HEK293 (cell line): ENCODE data around the gene ABR.
A peak's percentile ranks its signal among the peaks of the same experiment; 100 is the strongest.

Source experiments
- CTCF ChIA-PET: fragments of 350-600 bp; formaldehyde crosslinking; extraction: SDS; loops from one replicate; lab custom pipeline; 2021; ENCODE audit warnings: antibody characterized with exemption; lab: Yijun Ruan, JAX
- POLR2A ChIA-PET: fragments of 300-600 bp; formaldehyde crosslinking; extraction: SDS; loops from one replicate; lab custom pipeline; 2020; ENCODE audit warnings: antibody characterized with exemption, inconsistent platforms; lab: Yijun Ruan, JAX
- H3K27ac ChIP-seq: fragments of 200-500 bp; sonication (Bioruptor generic); 2 replicates; pipeline ENCODE4 v1.5.1; 2014; ENCODE audit warnings: low read depth, low read length, control low read depth, inconsistent platforms; ENCODE audit errors: extremely low read depth
- H3K36me3 ChIP-seq, 2 experiments: fragments of 200-500 bp in 1 of 2; sonication (Bioruptor generic) in 1 of 2; 1 replicate in 1 of 2; 2 replicates in 1 of 2; pipeline ENCODE4 v1.5.1; 2014 to 2017; ENCODE audit warnings: inconsistent platforms in 2 of 2, low read length in 2 of 2; ENCODE audit not compliant: control insufficient read depth in 2 of 2, insufficient read depth in 1 of 2
- H3K4me1 ChIP-seq: fragments of 200-500 bp; sonication (Bioruptor generic); 2 replicates; pipeline ENCODE4 v1.5.1; 2014; ENCODE audit warnings: mild to moderate bottlenecking, low read length, inconsistent platforms; ENCODE audit not compliant: control insufficient read depth, insufficient read depth
- H3K4me3 ChIP-seq: 2 replicates; pipeline ENCODE4 v1.5.1; 2011; ENCODE audit warnings: low read depth, mild to moderate bottlenecking, control low read depth, low read length, moderate library complexity
- H3K9me3 ChIP-seq: fragments of 200-500 bp; sonication (Bioruptor generic); 2 replicates; pipeline ENCODE4 v1.5.1; 2014; ENCODE audit warnings: low read depth, low read length, inconsistent platforms; ENCODE audit not compliant: control insufficient read depth, insufficient read depth
- BCL11A ChIP-seq: fragments of 450-650 bp; formaldehyde crosslinking; IDR thresholded peaks from 2 replicates; pipeline ENCODE4 v1.5.1; 2016; ENCODE audit warnings: low read depth, missing biosample characterization, missing genetic modification characterization
- EGR2 ChIP-seq: fragments of 450-650 bp; formaldehyde crosslinking; IDR thresholded peaks from 2 replicates; pipeline ENCODE4 v1.5.1; 2016; ENCODE audit warnings: low read depth, missing biosample characterization, missing genetic modification characterization
- FEZF1 ChIP-seq: fragments of 450-650 bp; formaldehyde crosslinking; IDR thresholded peaks from 2 replicates; pipeline ENCODE4 v1.5.1; 2016; ENCODE audit warnings: missing biosample characterization, missing genetic modification characterization
- GLI2 ChIP-seq: fragments of 450-650 bp; formaldehyde crosslinking; IDR thresholded peaks from 2 replicates; pipeline ENCODE4; 2017; ENCODE audit warnings: missing biosample characterization, missing genetic modification characterization, low read depth, borderline replicate concordance
- KLF10 ChIP-seq: fragments of 450-650 bp; IDR thresholded peaks from 2 replicates; pipeline ENCODE4 v1.5.1; 2018; ENCODE audit warnings: missing biosample characterization, mild to moderate bottlenecking, missing genetic modification characterization
- KLF7 ChIP-seq: fragments of 450-650 bp; formaldehyde crosslinking; IDR thresholded peaks from 2 replicates; pipeline ENCODE4 v1.5.1; 2016; ENCODE audit warnings: missing biosample characterization, missing genetic modification characterization, borderline replicate concordance
- SETDB1 ChIP-seq: IDR thresholded peaks from one replicate; pipeline ENCODE4 v1.6.1; 2017; ENCODE audit warnings: mild to moderate bottlenecking, low read length, moderate library complexity, mixed read lengths; ENCODE audit not compliant: insufficient read length
- SP3 ChIP-seq: fragments of 450-650 bp; formaldehyde crosslinking; IDR thresholded peaks from 2 replicates; pipeline ENCODE4 v1.5.1; 2016; ENCODE audit warnings: missing biosample characterization, missing genetic modification characterization
- ZNF10 ChIP-seq: fragments of 450-650 bp; formaldehyde crosslinking; IDR thresholded peaks from 2 replicates; pipeline ENCODE4 v1.5.1; 2017; ENCODE audit warnings: missing biosample characterization, missing genetic modification characterization
- ZNF366 ChIP-seq: fragments of 450-650 bp; formaldehyde crosslinking; conservative IDR thresholded peaks from 2 replicates; pipeline ENCODE4 v1.5.1; 2016; ENCODE audit warnings: missing biosample characterization, missing genetic modification characterization
- ZNF558 ChIP-seq: fragments of 450-650 bp; formaldehyde crosslinking; IDR thresholded peaks from 2 replicates; pipeline ENCODE4 v1.5.1; 2016; ENCODE audit warnings: missing biosample characterization, missing genetic modification characterization
- ZNF580 ChIP-seq: fragments of 450-650 bp; formaldehyde crosslinking; IDR thresholded peaks from 2 replicates; pipeline ENCODE4 v1.5.1; 2016; ENCODE audit warnings: missing biosample characterization, missing genetic modification characterization
- ZNF600 ChIP-seq: fragments of 450-650 bp; formaldehyde crosslinking; IDR thresholded peaks from 2 replicates; pipeline ENCODE4 v1.5.1; 2016; ENCODE audit warnings: missing biosample characterization, missing genetic modification characterization
- ZNF76 ChIP-seq: fragments of 450-650 bp; formaldehyde crosslinking; IDR thresholded peaks from 2 replicates; pipeline ENCODE4; 2016; ENCODE audit warnings: low read depth, missing biosample characterization, missing genetic modification characterization, borderline replicate concordance
- ZNF785 ChIP-seq: fragments of 450-650 bp; formaldehyde crosslinking; IDR thresholded peaks from 2 replicates; pipeline ENCODE4 v1.5.1; 2016; ENCODE audit warnings: missing biosample characterization, missing genetic modification characterization
- ZNF837 ChIP-seq: fragments of 450-650 bp; formaldehyde crosslinking; IDR thresholded peaks from 2 replicates; pipeline ENCODE4 v1.5.1; 2016; ENCODE audit warnings: missing biosample characterization, missing genetic modification characterization
- ZSCAN4 ChIP-seq: fragments of 450-650 bp; formaldehyde crosslinking; IDR thresholded peaks from 2 replicates; pipeline ENCODE4 v1.5.1; 2017; ENCODE audit warnings: missing biosample characterization, missing genetic modification characterization
- TF ChIP-seq, protein P1 (sequence below): fragments of 450-650 bp; formaldehyde crosslinking; IDR thresholded peaks from 2 replicates; pipeline ENCODE4 v1.5.1; 2016; ENCODE audit warnings: missing biosample characterization, missing genetic modification characterization
- TF ChIP-seq, protein P2 (sequence below): fragments of 450-650 bp; formaldehyde crosslinking; IDR thresholded peaks from 2 replicates; pipeline ENCODE4 v1.5.0; 2017; ENCODE audit warnings: missing biosample characterization, missing genetic modification characterization, borderline replicate concordance

The ABR gene

DNA sequence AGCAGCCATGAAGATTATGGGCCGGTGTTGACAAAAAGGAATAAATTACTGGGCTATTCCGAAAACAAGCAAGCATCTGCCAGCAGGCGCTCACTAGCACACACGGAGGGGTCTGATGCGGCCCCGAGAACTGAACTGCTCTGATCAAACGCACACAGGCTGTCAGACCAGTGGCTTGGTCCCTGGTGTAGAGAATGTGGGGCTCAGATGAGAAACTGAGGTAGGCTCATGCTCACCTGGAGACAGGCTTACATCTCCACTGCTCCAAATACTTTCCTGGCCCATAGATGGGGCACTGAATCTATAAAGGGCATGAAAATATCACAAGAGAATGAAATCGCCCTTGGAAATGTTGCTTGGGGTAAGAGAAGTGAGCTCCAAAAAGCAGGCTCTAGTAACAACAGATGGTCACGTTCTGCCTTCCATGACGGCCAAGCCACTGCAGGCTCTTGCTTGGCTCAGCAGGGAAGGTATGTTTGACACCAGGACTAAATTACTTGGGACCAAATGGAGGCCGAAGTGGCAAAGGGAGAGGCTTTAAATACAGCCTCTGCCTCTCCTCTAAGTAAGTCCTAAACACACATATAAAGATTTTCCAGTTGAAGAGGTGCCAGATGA lies 5.4 kb downstream of the ABR start:
- Histone ChIP-seq H3K4me3 (no peak overlapping the region), H3K9me3 (no peaks in the 10 kb centered on the region), H3K4me1 (peaks cover 19% of the 10 kb centered on the region), H3K27ac (no peak overlapping the region), H3K36me3 (peaks cover 0 to 7% of the 10 kb centered on the region in 2 experiments; a peak in 1 of 3 replicates)
- TF ChIP-seq ZNF600 (tag by site-specific recombination) (peak; percentile 44; the same call in 1 of the 2 replicates), ZNF580 (no peak), BCL11A (tag by site-specific recombination) (no peak)
- POLR2A ChIA-PET, result no interaction called here
- CTCF ChIA-PET, result interaction anchor here (0.7 kb wide), 1 partner anchor 27 kb away, joined by 3 read pairs; no protein-coding TSS in a partner anchor

DNA sequence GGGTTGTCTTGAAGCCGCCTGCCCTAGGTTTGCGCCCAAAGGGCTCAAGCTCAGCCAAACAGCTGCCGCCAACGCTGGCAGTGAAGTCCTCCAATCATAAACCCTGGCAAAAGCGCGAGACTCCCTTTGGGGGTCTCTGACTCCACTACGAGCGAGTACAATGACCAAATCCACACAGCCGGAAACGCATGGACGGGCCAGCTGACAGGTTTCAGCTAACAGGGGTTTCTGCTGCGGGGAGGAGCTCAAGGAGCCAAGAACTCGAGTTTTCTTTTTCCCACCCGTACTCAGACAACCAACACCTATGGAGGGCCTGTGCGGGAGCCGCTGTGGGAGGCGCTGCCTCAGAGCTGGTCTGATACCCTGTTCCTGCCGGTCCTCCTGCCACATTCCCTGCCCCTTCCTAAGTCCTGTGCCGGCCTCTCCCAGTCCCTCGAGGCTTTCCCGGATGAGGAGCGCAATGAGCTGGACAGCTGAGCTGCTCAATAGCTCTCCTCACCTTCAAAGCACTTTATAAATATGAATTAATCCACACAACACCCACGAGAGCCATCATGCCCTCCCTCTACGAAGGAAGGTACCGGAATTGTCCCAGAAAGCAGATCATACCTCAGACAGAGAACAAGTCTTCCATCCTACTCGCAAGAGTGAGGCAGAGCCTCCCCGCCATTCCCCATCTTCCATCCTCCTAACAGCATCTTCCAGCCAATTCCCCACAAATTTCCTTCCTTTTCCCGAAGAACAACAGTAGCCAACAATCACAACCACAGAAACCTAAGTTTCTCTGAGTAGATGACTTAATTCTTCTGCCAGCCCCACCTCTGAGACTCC lies 6.1 kb downstream of the ABR start:
- peaks cover 17% of the 10 kb centered on the region for H3K4me1 ChIP-seq
- POLR2A ChIA-PET, result interaction anchor here (0.5 kb wide), 1 partner anchor 12 kb away, joined by 7 read pairs; no protein-coding TSS in a partner anchor

GRCh38 chr17:1171953-1172352 lies 7.8 kb downstream of the ABR start:
- TF ChIP-seq ZNF837 (no peak), KLF7 (no peak), SP3 (tag by site-specific recombination) (no peak), SETDB1 (no peak), FEZF1 (tag by site-specific recombination) (no peak), ZSCAN4 (tag by site-specific recombination) (no peak), ZNF558 (tag by site-specific recombination) (no peak), KLF10 (tag by site-specific recombination) (no peak), GLI2 (tag by site-specific recombination) (no peak), EGR2 (tag by site-specific recombination) (no peak), ZNF76 (tag by site-specific recombination) (no peak), ZNF785 (no peak), ZNF366 (tag by site-specific recombination) (no peak)
- TF ChIP-seq, protein P1, sequence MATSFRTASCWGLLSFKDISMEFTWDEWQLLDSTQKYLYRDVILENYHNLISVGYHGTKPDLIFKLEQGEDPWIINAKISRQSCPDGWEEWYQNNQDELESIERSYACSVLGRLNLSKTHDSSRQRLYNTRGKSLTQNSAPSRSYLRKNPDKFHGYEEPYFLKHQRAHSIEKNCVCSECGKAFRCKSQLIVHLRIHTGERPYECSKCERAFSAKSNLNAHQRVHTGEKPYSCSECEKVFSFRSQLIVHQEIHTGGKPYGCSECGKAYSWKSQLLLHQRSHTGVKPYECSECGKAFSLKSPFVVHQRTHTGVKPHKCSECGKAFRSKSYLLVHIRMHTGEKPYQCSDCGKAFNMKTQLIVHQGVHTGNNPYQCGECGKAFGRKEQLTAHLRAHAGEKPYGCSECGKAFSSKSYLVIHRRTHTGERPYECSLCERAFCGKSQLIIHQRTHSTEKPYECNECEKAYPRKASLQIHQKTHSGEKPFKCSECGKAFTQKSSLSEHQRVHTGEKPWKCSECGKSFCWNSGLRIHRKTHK, result no peak
- CTCF ChIA-PET, result interaction anchor here (0.6 kb wide), 1 partner anchor 49 kb away, joined by 3 read pairs; no protein-coding TSS in a partner anchor

More for the DNA sequence above, 6.1 kb downstream of the ABR start:
- CTCF ChIA-PET, result interaction anchor here (0.7 kb wide), 1 partner anchor 26 kb away, joined by 3 read pairs; no protein-coding TSS in a partner anchor
- H3K36me3 ChIP-seq, result peaks cover 0 to 12% of the 10 kb centered on the region in 2 experiments; a peak in 1 of 3 replicates
- TF ChIP-seq, protein P2, sequence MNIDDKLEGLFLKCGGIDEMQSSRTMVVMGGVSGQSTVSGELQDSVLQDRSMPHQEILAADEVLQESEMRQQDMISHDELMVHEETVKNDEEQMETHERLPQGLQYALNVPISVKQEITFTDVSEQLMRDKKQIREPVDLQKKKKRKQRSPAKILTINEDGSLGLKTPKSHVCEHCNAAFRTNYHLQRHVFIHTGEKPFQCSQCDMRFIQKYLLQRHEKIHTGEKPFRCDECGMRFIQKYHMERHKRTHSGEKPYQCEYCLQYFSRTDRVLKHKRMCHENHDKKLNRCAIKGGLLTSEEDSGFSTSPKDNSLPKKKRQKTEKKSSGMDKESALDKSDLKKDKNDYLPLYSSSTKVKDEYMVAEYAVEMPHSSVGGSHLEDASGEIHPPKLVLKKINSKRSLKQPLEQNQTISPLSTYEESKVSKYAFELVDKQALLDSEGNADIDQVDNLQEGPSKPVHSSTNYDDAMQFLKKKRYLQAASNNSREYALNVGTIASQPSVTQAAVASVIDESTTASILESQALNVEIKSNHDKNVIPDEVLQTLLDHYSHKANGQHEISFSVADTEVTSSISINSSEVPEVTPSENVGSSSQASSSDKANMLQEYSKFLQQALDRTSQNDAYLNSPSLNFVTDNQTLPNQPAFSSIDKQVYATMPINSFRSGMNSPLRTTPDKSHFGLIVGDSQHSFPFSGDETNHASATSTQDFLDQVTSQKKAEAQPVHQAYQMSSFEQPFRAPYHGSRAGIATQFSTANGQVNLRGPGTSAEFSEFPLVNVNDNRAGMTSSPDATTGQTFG, result no peak
- no peak for TF ChIP-seq ZNF10
- peak; percentile 31; the same call in 1 of the 2 replicates for TF ChIP-seq EGR2 (tag by site-specific recombination)
- TF ChIP-seq ZNF600 (tag by site-specific recombination), result peak; percentile 44; the same call in 1 of the 2 replicates
- TF ChIP-seq, all 188 proteins: peak for 2
- Histone ChIP-seq H3K4me3 (no peak overlapping the region), H3K9me3 (no peaks in the 10 kb centered on the region), H3K27ac (no peak overlapping the region)

More at GRCh38 chr17:1171953-1172352, 7.8 kb downstream of the ABR start:
- POLR2A ChIA-PET, result no interaction called here
- no peak overlapping the region for H3K27ac ChIP-seq
- H3K4me1 ChIP-seq, result 0 out of 2 replicates have a peak, but pooled peaks cover 7% of the 10 kb centered on the region
- H3K9me3 ChIP-seq, result no peaks in the 10 kb centered on the region
- H3K36me3 ChIP-seq, result peaks cover 0 to 13% of the 10 kb centered on the region in 2 experiments; a peak in 2 of 3 replicates
- H3K4me3 ChIP-seq, result no peak overlapping the region
